Measurements from ENCODE around the gene GDPGP1.

Gene GDPGP1

DNA sequence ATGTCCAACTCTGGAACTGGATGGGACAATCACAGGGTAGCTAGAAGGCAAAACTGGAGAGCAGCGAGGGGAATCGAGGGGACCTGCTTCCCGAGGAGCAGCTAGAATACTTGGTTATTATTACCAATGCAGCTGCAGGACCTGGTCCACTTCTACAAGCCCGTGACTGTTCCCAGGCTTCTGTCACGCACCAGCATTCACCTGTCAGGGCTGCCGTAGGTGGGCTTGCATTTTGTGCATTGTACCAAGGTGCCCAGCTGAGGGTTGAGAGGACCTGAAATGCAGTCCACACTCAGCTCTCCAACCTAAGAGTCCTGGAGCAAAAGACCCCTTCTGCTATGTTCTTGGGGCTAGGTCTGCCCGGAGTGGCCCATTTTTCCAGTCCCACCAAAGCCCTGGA lies 30.5 kb upstream of the GDPGP1 start:
- Histone ChIP-seq H3K4me3 (ENCODE audit: low read depth, low read length) (no peak overlapping the region), H3K9me3 (no peaks in the 10 kb centered on the region), H3K36me3 (no peaks in the 10 kb centered on the region; the same call in 1 of the 2 replicates), H3K4me1 (peaks cover 26% of the 10 kb centered on the region), H3K27me3 (no peaks in the 10 kb centered on the region)
- TF ChIP-seq, protein P1, sequence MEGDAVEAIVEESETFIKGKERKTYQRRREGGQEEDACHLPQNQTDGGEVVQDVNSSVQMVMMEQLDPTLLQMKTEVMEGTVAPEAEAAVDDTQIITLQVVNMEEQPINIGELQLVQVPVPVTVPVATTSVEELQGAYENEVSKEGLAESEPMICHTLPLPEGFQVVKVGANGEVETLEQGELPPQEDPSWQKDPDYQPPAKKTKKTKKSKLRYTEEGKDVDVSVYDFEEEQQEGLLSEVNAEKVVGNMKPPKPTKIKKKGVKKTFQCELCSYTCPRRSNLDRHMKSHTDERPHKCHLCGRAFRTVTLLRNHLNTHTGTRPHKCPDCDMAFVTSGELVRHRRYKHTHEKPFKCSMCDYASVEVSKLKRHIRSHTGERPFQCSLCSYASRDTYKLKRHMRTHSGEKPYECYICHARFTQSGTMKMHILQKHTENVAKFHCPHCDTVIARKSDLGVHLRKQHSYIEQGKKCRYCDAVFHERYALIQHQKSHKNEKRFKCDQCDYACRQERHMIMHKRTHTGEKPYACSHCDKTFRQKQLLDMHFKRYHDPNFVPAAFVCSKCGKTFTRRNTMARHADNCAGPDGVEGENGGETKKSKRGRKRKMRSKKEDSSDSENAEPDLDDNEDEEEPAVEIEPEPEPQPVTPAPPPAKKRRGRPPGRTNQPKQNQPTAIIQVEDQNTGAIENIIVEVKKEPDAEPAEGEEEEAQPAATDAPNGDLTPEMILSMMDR (IDR thresholded peaks at IDR 0.05; ENCODE audit: low read depth, low read length): no peak
- no peak for DNase-seq

DNA sequence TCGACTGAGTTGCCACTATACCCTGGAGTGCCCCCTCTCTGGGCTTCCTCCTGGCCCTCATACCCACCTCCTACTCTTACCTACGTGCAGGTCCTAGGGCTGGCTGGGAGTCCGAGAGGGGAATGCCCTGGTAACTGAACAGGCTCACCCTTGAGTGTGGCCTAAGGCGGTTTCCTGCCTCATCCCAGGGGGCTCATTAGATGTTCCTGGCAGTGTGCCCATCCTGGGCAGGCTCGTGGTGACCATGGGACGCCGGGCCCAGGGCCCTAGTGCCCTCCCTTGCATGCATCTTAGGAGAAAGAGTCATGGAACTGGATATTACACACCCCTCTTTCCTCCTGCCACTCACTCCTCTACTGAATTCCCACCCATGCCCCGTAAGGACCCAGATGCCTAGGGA lies 30.1 kb upstream of the GDPGP1 start:
- H3K4me1 ChIP-seq: peaks cover 26% of the 10 kb centered on the region
- H3K9me3 ChIP-seq: no peaks in the 10 kb centered on the region
- TF ChIP-seq, protein P1 (IDR thresholded peaks at IDR 0.05; ENCODE audit: low read depth, low read length): no peak
- DNase-seq: peak; percentile 67
- H3K27me3 ChIP-seq: no peaks in the 10 kb centered on the region
- no peak overlapping the region for H3K4me3 ChIP-seq (ENCODE audit: low read depth, low read length)
- H3K36me3 ChIP-seq: no peaks in the 10 kb centered on the region; the same call in 1 of the 2 replicates

DNA sequence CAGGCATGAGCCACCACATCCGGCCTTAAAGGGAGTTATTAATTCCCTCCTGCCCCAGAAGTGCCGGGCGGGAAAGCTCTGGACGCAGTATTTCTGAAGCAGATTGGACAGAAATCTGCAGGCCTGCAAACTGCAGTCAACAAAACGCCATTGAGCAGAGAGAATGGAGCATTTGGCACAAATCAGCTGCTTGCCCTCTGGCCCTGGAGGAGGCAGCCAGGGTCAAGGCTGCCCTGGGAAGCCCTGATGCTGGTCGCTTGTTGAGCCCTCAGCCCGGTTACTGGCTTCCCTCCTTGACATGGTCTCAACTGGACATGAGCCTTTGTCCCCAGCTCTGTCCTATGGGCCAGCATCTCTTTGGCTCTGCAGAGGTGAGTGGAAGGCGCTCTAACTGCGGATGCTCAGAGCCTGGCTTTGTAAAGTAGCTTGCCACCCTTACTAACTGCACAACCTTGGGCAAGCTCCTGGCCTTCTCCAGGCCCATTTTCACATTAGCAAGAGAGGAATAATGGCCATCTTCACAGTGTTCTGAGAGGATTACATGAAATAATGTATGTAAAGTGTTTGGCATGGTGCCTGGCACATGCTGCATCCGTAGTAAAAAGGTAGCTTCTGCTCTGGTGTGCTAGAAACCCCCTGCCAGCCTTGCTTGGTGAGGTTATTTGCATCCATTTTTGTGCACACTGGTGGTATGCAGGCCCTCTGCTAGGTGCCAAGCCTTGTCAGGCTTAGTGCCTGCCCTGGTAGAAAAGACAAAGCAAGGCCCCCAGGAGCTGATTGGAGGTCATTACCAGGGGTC lies 28.8 kb upstream of the GDPGP1 start:
- no peaks in the 10 kb centered on the region for H3K27me3 ChIP-seq
- TF ChIP-seq, protein P1 (IDR thresholded peaks at IDR 0.05; ENCODE audit: low read depth, low read length): no peak
- H3K36me3 ChIP-seq: no peaks in the 10 kb centered on the region; the same call in 1 of the 2 replicates
- peaks cover 26% of the 10 kb centered on the region for H3K4me1 ChIP-seq
- H3K9me3 ChIP-seq: no peaks in the 10 kb centered on the region
- DNase-seq: no peak
- no peak overlapping the region for H3K4me3 ChIP-seq (ENCODE audit: low read depth, low read length)

DNA sequence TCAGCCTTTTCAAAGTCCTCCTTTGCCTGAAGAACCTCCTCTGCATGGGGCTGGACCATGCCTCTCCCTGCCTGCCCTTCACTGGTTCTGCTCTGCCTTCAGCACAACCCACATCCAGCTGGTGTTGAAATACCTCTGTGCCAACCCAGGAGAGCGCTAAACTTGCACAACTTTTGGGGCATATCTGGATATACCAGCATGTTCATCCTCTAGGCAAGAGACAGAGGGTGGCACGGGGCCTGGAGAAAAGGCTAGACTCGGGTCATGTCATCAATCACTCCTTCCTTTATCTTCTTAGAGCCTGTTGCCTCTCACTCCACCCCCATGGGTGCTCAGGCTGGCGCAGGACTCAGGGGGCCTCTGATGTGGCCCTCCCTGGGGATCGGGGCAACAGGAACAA lies 28.1 kb upstream of the GDPGP1 start:
- H3K4me1 ChIP-seq: peaks cover 20% of the 10 kb centered on the region
- no peak overlapping the region for H3K4me3 ChIP-seq (ENCODE audit: low read depth, low read length)

DNA sequence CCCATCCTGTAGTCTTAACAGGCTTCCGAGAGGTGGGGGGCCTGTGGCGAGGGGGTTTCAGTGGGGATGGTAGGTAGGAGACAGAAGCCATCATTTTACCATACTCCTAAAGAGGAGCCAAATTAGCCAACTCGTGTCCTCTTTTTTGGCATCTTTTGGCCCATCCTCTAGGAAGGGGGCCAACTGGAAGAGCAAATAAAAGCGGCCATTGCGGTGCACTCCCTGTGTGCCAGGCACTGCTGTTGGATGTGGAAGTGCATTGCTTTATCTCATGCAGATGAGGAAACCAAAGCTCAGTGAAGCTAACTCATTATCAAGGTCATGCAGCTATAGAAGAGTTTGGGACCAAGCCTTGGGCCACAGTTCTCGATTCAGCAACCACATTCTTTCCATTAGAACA lies 26.8 kb upstream of the GDPGP1 start:
- TF ChIP-seq, protein P1 (IDR thresholded peaks at IDR 0.05; ENCODE audit: low read depth, low read length): no peak
- Histone ChIP-seq H3K4me3 (ENCODE audit: low read depth, low read length) (no peak overlapping the region), H3K9me3 (no peaks in the 10 kb centered on the region), H3K27me3 (no peaks in the 10 kb centered on the region), H3K36me3 (no peaks in the 10 kb centered on the region; the same call in 1 of the 2 replicates), H3K4me1 (peaks cover 30% of the 10 kb centered on the region)
- no peak for DNase-seq

More for the DNA sequence above, 28.1 kb upstream of the GDPGP1 start:
- TF ChIP-seq, protein P1 (IDR thresholded peaks at IDR 0.05; ENCODE audit: low read depth, low read length): no peak
- no peaks in the 10 kb centered on the region; the same call in 1 of the 2 replicates for H3K36me3 ChIP-seq
- no peaks in the 10 kb centered on the region for H3K27me3 ChIP-seq
- H3K9me3 ChIP-seq: no peaks in the 10 kb centered on the region
- DNase-seq: no peak

DNA sequence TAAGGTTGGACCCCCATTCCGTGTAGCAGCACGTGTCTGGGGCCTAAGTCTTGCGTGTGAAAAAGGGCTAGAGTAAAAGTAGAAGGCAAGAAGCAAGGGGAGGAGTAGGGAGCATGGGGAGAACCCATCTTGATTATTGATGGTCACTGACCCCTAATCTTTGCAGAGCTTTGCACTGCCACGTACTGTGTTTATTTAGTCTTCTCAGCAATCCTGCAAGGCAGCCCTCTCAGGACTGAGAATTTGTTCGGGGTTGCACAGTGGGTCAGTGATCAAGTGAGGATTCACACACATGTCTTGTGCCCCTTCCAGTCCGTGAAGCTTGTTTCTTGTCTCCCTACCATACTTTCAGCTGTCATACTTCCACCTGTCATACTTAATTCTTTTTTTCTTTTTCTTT lies 25.7 kb upstream of the GDPGP1 start:
- no peaks in the 10 kb centered on the region for H3K9me3 ChIP-seq
- no peaks in the 10 kb centered on the region for H3K27me3 ChIP-seq
- DNase-seq: no peak
- no peaks in the 10 kb centered on the region; the same call in 1 of the 2 replicates for H3K36me3 ChIP-seq
- TF ChIP-seq, protein P1 (IDR thresholded peaks at IDR 0.05; ENCODE audit: low read depth, low read length): no peak
- no peak overlapping the region for H3K4me3 ChIP-seq (ENCODE audit: low read depth, low read length)
- H3K4me1 ChIP-seq: peaks cover 41% of the 10 kb centered on the region

All from BE2C (cell line).